ENCODE measurements around the gene DTNB. TPM values are rescaled to one million over a fixed set of nuclear protein-coding genes. Genes with fewer than 3 reads are reported as not detected.
"Not testable (repeated sequence)": the region's sequence is repeated elsewhere in the genome, so short reads cannot be mapped to it uniquely, and the experiment has no call there.

Gene DTNB
- total RNA-seq, 1 donor from 2014 or later: 5.7 TPM

GRCh38 chr2:25559148-25559547, 114.2 kb downstream of the DTNB start:
- no peak for DNase-seq (ENCODE audit: low spot score)
- intact Hi-C loops (cut with DNase I): no loop called here

GRCh38 chr2:25558262-25558661, 115.1 kb downstream of the DTNB start:
- DNase-seq (ENCODE audit: low spot score): no peak
- intact Hi-C loops (cut with DNase I): no loop called here

- intact Hi-C loops (cut with DNase I): no loop called here
These were observed 116.0 kb downstream of the DTNB start for GRCh38 chr2:25557179-25558036.

GRCh38 chr2:25552318-25552717, 121.1 kb downstream of the DTNB start:
- intact Hi-C loops (cut with DNase I): no loop called here
- no peak for DNase-seq (ENCODE audit: low spot score)

More at GRCh38 chr2:25557179-25558036, 116.0 kb downstream of the DTNB start:
- no peak for DNase-seq (ENCODE audit: low spot score)

- DNase-seq (ENCODE audit: low spot score): no peak
- intact Hi-C loops (cut with DNase I): no loop called here
These were observed 122.1 kb downstream of the DTNB start for GRCh38 chr2:25551316-25551715.

- intact Hi-C loops (cut with DNase I); DNase-seq (ENCODE audit: low spot score): not testable (repeated sequence)
These were observed 123.8 kb downstream of the DTNB start for GRCh38 chr2:25549571-25549970.

- no peak for DNase-seq (ENCODE audit: low spot score)
- intact Hi-C loops (cut with DNase I): no loop called here
These were observed 124.8 kb downstream of the DTNB start for GRCh38 chr2:25548601-25549000.

GRCh38 chr2:25546852-25547251, 126.5 kb downstream of the DTNB start:
- intact Hi-C loops (cut with DNase I): no loop called here
- no peak for DNase-seq (ENCODE audit: low spot score)

GRCh38 chr2:25545899-25546298, 127.5 kb downstream of the DTNB start:
- no peak for DNase-seq (ENCODE audit: low spot score)
- intact Hi-C loops (cut with DNase I): no loop called here

- no peak for DNase-seq (ENCODE audit: low spot score)
- intact Hi-C loops (cut with DNase I): no loop called here
These were observed 128.9 kb downstream of the DTNB start for GRCh38 chr2:25544445-25544844.

GRCh38 chr2:25543939-25544338, 129.4 kb downstream of the DTNB start:
- intact Hi-C loops (cut with DNase I): no loop called here
- DNase-seq (ENCODE audit: low spot score): no peak

GRCh38 chr2:25541378-25541777, 132.0 kb downstream of the DTNB start:
- intact Hi-C loops (cut with DNase I): no loop called here
- no peak for DNase-seq (ENCODE audit: low spot score)

- intact Hi-C loops (cut with DNase I): no loop called here
- no peak for DNase-seq (ENCODE audit: low spot score)
These were observed 134.2 kb downstream of the DTNB start for GRCh38 chr2:25539136-25539535.

- no peak for DNase-seq (ENCODE audit: low spot score)
- intact Hi-C loops (cut with DNase I): no loop called here
These were observed 135.9 kb downstream of the DTNB start for GRCh38 chr2:25537526-25537925.

GRCh38 chr2:25535411-25536289, 137.7 kb downstream of the DTNB start:
- intact Hi-C loops (cut with DNase I); DNase-seq (ENCODE audit: low spot score): not testable (repeated sequence)

- intact Hi-C loops (cut with DNase I); DNase-seq (ENCODE audit: low spot score): not testable (repeated sequence)
These were observed 138.4 kb downstream of the DTNB start for GRCh38 chr2:25534937-25535336.

GRCh38 chr2:25534455-25534854, 138.9 kb downstream of the DTNB start:
- intact Hi-C loops (cut with DNase I): no loop called here
- no peak for DNase-seq (ENCODE audit: low spot score)

- intact Hi-C loops (cut with DNase I); DNase-seq (ENCODE audit: low spot score): not testable (repeated sequence)
These were observed 139.6 kb downstream of the DTNB start for GRCh38 chr2:25533771-25534170.

GRCh38 chr2:25532521-25532920, 140.9 kb downstream of the DTNB start:
- intact Hi-C loops (cut with DNase I): no loop called here
- no peak for DNase-seq (ENCODE audit: low spot score)

- intact Hi-C loops (cut with DNase I): no loop called here
- DNase-seq (ENCODE audit: low spot score): no peak
These were observed 144.3 kb downstream of the DTNB start for GRCh38 chr2:25529034-25529433.

GRCh38 chr2:25528173-25528572, 145.2 kb downstream of the DTNB start:
- no peak for DNase-seq (ENCODE audit: low spot score)
- intact Hi-C loops (cut with DNase I): no loop called here

All from cardiac septum (tissue), 1 donor.